ENCODE results near the gene SAXO1. TPM values are rescaled to one million over a fixed set of nuclear protein-coding genes. Genes with fewer than 3 reads are reported as not detected.

The SAXO1 gene
- total RNA-seq, 1 experiment from 2014 or later: not detected

DNA sequence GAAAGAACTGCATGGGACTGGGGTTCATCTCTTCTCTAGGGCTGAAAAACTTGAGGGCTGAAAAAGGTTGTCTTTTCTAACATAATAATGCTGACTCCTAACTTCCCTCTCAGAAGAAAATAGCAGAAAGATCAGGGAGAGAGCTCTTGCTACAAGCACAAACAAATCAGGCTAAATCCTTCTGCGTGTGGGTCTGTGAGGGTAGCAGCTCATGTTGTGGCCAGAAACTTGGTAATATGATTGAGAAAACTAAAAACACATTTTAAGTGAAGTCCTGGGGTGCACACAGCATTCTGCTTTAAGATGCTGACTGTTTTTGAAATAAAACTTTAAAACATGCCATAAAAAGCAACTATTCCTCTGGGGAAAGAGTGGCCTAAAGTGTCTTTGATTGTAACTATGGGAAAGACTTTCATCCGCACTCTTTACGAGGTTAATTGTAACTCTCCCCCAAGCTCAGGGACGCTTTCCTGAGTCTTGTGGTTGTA lies 56.7 kb downstream of the SAXO1 start:
- peak overlapping the region; percentile 61 for H3K4me2 ChIP-seq (ENCODE audit: low read length)

DNA sequence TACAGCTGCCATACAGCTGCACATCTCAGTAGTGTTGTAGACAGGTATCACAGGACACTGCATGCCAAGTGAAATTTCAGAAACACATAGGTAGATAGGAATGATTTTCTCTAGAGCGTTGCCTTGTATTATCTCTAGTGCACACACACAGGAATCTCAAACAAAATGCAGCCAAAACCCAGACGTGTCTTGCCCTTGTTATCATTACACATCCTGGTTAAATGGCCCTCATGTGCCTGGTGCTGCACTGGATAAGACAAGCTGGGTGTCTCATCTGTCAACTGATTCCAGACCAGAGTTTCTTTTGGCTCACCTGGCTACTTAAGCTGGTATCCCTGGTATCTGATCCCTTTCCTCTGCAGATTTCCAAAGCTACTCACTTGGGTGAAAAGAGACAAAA lies 59.7 kb downstream of the SAXO1 start:
- Histone ChIP-seq H3K9me2 (replicated peaks; ENCODE audit: low read length) (no peaks in the 10 kb centered on the region), H3F3A (ENCODE audit: low read length, unreplicated experiment) (no peaks in the 10 kb centered on the region), H3K36me3 (ENCODE audit: low read depth, low read length) (no peaks in the 10 kb centered on the region), H2AFZ (ENCODE audit: low read length) (no peak overlapping the region), H3K27me3 (ENCODE audit: low read length) (no peaks in the 10 kb centered on the region), H3K9me3 (ENCODE audit: low read length) (no peaks in the 10 kb centered on the region), H4K20me1 (ENCODE audit: low read length) (no peaks in the 10 kb centered on the region), H3K9ac (ENCODE audit: low read length) (no peak overlapping the region), H3K4me1 (ENCODE audit: insufficient read depth, low read length) (peaks cover 16% of the 10 kb centered on the region), H3K4me2 (ENCODE audit: low read length) (no peak overlapping the region), H3K27ac (ENCODE audit: low read length) (no peak overlapping the region), H3K4me3 (ENCODE audit: low read length) (no peak overlapping the region), H3K79me2 (ENCODE audit: low read length) (no peaks in the 10 kb centered on the region)
- no TSS peak for BruUV-seq (replicated peaks)
- intact Hi-C loops (cut with micrococcal nuclease): no loop called here
- ChIA-PET CTCF (no interaction called here), POLR2A (ENCODE audit: unreplicated experiment) (no interaction called here)
- no peak for ATAC-seq
- DNase-seq: no peak
- no peak for TF ChIP-seq EZH2phosphoT487 (IDR thresholded peaks at IDR 0.05; ENCODE audit: borderline replicate concordance, low read length)
- TF ChIP-seq, protein P1, sequence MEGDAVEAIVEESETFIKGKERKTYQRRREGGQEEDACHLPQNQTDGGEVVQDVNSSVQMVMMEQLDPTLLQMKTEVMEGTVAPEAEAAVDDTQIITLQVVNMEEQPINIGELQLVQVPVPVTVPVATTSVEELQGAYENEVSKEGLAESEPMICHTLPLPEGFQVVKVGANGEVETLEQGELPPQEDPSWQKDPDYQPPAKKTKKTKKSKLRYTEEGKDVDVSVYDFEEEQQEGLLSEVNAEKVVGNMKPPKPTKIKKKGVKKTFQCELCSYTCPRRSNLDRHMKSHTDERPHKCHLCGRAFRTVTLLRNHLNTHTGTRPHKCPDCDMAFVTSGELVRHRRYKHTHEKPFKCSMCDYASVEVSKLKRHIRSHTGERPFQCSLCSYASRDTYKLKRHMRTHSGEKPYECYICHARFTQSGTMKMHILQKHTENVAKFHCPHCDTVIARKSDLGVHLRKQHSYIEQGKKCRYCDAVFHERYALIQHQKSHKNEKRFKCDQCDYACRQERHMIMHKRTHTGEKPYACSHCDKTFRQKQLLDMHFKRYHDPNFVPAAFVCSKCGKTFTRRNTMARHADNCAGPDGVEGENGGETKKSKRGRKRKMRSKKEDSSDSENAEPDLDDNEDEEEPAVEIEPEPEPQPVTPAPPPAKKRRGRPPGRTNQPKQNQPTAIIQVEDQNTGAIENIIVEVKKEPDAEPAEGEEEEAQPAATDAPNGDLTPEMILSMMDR (conservative IDR thresholded peaks at IDR 0.05; ENCODE audit: low read depth, low read length): no peak
- no peak for TF ChIP-seq EZH2 (IDR thresholded peaks at IDR 0.05; ENCODE audit: low read length, unreplicated experiment)

More for the DNA sequence above, 56.7 kb downstream of the SAXO1 start:
- Histone ChIP-seq H3K36me3 (ENCODE audit: low read depth, low read length) (no peaks in the 10 kb centered on the region), H4K20me1 (ENCODE audit: low read length) (no peaks in the 10 kb centered on the region), H3K27me3 (ENCODE audit: low read length) (no peaks in the 10 kb centered on the region), H2AFZ (ENCODE audit: low read length) (no peak overlapping the region), H3F3A (ENCODE audit: low read length, unreplicated experiment) (no peaks in the 10 kb centered on the region), H3K9me3 (ENCODE audit: low read length) (no peaks in the 10 kb centered on the region), H3K9me2 (replicated peaks; ENCODE audit: low read length) (no peaks in the 10 kb centered on the region), H3K79me2 (ENCODE audit: low read length) (no peaks in the 10 kb centered on the region), H3K27ac (ENCODE audit: low read length) (peak overlapping the region; percentile 55), H3K4me1 (ENCODE audit: insufficient read depth, low read length) (peaks cover 16% of the 10 kb centered on the region), H3K4me3 (ENCODE audit: low read length) (peak overlapping the region; percentile 23; the same call in 1 of the 2 replicates), H3K9ac (ENCODE audit: low read length) (no peak overlapping the region)
- no TSS peak for BruUV-seq (replicated peaks)
- ATAC-seq: no peak
- POLR2A ChIA-PET (ENCODE audit: unreplicated experiment): no interaction called here
- CTCF ChIA-PET: no interaction called here
- intact Hi-C loops (cut with micrococcal nuclease): no loop called here
- TF ChIP-seq EZH2 (IDR thresholded peaks at IDR 0.05; ENCODE audit: low read length, unreplicated experiment) (no peak), EZH2phosphoT487 (IDR thresholded peaks at IDR 0.05; ENCODE audit: borderline replicate concordance, low read length) (no peak)
- TF ChIP-seq, protein P1 (conservative IDR thresholded peaks at IDR 0.05; ENCODE audit: low read depth, low read length): no peak
- no peak for DNase-seq

DNA sequence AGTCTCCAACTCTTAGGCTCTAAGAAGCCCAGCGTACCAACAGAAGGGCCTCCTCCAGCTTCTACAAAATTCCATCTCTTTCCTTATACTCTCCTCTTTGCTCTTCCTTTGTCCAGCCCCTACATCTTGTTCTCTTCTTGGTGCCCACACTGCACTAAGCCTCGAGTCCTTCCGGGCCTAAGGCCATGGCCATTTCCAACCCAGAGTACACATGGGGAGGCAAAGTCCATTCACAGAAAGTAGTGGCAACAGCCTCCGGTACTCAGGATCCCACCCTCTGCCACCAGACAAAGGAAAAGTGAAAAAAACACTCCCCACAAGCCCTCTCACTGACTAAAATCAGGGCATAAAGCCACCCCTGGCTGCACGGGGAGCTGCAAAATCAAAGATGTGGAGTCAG lies 60.3 kb downstream of the SAXO1 start:
- Histone ChIP-seq H3K4me3 (ENCODE audit: low read length) (no peak overlapping the region), H3F3A (ENCODE audit: low read length, unreplicated experiment) (no peaks in the 10 kb centered on the region), H3K4me2 (ENCODE audit: low read length) (no peak overlapping the region), H3K27me3 (ENCODE audit: low read length) (no peaks in the 10 kb centered on the region), H3K9ac (ENCODE audit: low read length) (no peak overlapping the region), H3K36me3 (ENCODE audit: low read depth, low read length) (no peaks in the 10 kb centered on the region), H3K4me1 (ENCODE audit: insufficient read depth, low read length) (peaks cover 16% of the 10 kb centered on the region), H3K9me3 (ENCODE audit: low read length) (no peaks in the 10 kb centered on the region), H3K9me2 (replicated peaks; ENCODE audit: low read length) (no peaks in the 10 kb centered on the region), H3K79me2 (ENCODE audit: low read length) (no peaks in the 10 kb centered on the region), H2AFZ (ENCODE audit: low read length) (no peak overlapping the region), H3K27ac (ENCODE audit: low read length) (no peak overlapping the region), H4K20me1 (ENCODE audit: low read length) (no peaks in the 10 kb centered on the region)
- DNase-seq: no peak
- BruUV-seq (replicated peaks): no TSS peak
- no peak for ATAC-seq
- ChIA-PET CTCF (no interaction called here), POLR2A (ENCODE audit: unreplicated experiment) (no interaction called here)
- intact Hi-C loops (cut with micrococcal nuclease): no loop called here
- TF ChIP-seq EZH2 (IDR thresholded peaks at IDR 0.05; ENCODE audit: low read length, unreplicated experiment) (no peak), EZH2phosphoT487 (IDR thresholded peaks at IDR 0.05; ENCODE audit: borderline replicate concordance, low read length) (no peak)
- TF ChIP-seq, protein P1 (conservative IDR thresholded peaks at IDR 0.05; ENCODE audit: low read depth, low read length): no peak
